ENCODE data around the gene USP53.

DNA sequence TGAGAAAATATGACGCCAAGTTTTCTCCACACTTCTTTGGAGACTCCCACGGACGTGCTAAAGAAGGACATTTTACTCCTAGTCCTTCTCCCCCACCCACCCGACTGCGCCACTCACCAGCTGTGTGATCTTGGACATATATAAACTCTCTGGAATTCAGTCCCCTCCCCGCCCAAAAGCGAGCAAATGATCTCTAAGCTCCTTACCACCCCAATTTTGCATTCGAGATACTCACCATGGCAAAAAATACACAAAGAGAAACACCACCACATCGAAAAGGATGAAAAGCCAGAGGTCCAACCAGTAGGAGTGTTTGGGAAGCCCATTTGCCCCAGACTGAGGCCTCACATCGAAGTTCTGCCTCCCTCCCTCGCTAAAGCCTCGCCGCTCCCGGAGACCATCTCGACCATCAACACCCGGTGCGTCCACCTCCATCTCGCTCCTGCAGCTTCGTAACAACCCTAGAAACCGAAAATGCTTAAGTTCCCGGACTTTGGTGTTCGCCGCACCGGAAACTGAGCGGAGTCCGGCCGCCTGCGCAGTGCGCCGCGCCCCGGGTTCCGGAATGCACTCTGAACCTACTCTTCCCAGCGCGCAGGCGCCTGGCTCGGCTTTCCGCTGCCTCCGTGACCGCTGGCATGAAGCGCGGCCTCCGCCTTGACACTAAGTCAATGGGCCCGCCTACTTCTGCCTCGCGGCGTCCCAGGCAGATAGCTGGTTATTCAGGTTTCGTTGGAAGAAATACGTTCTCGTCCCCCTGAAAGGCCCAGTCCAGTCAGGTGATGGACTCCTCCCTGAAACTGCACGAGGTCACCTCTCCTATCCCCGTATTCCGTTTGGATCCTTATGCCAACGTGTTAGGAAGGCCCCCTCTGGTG, 87.8 kb downstream of the USP53 start:
- TF ChIP-seq, protein P1, sequence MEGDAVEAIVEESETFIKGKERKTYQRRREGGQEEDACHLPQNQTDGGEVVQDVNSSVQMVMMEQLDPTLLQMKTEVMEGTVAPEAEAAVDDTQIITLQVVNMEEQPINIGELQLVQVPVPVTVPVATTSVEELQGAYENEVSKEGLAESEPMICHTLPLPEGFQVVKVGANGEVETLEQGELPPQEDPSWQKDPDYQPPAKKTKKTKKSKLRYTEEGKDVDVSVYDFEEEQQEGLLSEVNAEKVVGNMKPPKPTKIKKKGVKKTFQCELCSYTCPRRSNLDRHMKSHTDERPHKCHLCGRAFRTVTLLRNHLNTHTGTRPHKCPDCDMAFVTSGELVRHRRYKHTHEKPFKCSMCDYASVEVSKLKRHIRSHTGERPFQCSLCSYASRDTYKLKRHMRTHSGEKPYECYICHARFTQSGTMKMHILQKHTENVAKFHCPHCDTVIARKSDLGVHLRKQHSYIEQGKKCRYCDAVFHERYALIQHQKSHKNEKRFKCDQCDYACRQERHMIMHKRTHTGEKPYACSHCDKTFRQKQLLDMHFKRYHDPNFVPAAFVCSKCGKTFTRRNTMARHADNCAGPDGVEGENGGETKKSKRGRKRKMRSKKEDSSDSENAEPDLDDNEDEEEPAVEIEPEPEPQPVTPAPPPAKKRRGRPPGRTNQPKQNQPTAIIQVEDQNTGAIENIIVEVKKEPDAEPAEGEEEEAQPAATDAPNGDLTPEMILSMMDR (IDR thresholded peaks at IDR 0.05; ENCODE audit: insufficient read depth, low read depth, low read length), result no peak
- TF ChIP-seq EZH2 (IDR thresholded peaks at IDR 0.05; ENCODE audit: insufficient read depth, low read length), result no peak
